Lower leg skin (tissue), 4 donors: ENCODE results near the gene TBC1D25. TPM values are rescaled to one million over a fixed set of nuclear protein-coding genes. Genes with fewer than 3 reads are reported as not detected.
A peak's percentile ranks its signal among the peaks of the same experiment; 100 is the strongest.

Experiments used
- DNase-seq, 2 donors: peaks; one replicate each; pipeline ENCODE4 v3.0.0-alpha.2; 2019; ENCODE audit warnings: low spot score in 2 of 2
- H3K4me3 ChIP-seq: fragments of 200-600 bp; sonication (generic); 2 replicates; pipeline ENCODE4 v1.5.1; 2017; ENCODE audit warnings: mild to moderate bottlenecking, low read depth; ENCODE audit not compliant: poor library complexity, severe bottlenecking
- POLR2A ChIP-seq, 2 donors: fragments of 450-650 bp; IDR thresholded peaks; one replicate each; pipeline ENCODE4 v1.6.1; 2016 to 2017; ENCODE audit warnings: antibody characterized with exemption in 2 of 2, mild to moderate bottlenecking in 1 of 2, moderate library complexity in 1 of 2
- WGBS, 2 donors: methylation state at CpG; one replicate each; pipeline ENCODE4 v1.1.5; 2018; 5-methylcytosine and 5-hydroxymethylcytosine counted together
- intact Hi-C: fragments of 100-400 bp; cut with DNase I; formaldehyde crosslinking; loops from one replicate; pipeline ENCODE4 v1.15.0; 2023; ENCODE audit warnings: low total_unique reads
- total RNA-seq, 4 donors: library from RNA; depleted of rRNA; stranded (reverse); fragments of >200 nt; gene quantifications; one replicate each; pipeline ENCODE4 v1.1.0, GENCODE V29; 2016
- TF ChIP-seq, protein P1 (sequence below), 3 donors: fragments of 450-650 bp; IDR thresholded peaks; one replicate each; pipeline ENCODE4 v1.5.1; 2016; ENCODE audit warnings: antibody characterized with exemption in 3 of 3, mild to moderate bottlenecking in 3 of 3, moderate library complexity in 2 of 3

TBC1D25 gene
- total RNA-seq, 4 donors from 2014 or later: 11.6 to 43.8 (median 16.2) TPM

DNA sequence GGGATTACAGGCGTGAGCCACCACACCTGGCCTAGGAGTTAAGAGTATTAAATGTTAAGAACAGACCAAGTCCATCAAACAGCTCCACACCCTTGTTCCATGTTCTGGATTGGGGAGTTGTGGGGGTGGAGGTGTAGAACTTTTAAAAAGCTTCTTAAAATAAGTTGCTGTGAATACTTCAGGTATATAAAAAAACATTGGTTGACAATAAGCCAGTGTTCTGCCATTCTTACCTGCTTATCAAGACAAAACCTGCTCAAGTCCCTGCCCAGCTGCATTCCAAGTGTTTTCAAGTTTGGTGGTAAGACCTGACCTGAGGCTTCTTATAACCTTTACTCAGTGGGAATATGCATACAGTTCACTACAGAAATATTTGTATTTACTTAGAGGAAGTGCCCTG is 41.1 kb downstream of the TBC1D25 start:
- no peak for DNase-seq
- 55 to 75% methylated on average over 1 of the region's 1 CpG for WGBS, 2 donors
- TF ChIP-seq, protein P1, sequence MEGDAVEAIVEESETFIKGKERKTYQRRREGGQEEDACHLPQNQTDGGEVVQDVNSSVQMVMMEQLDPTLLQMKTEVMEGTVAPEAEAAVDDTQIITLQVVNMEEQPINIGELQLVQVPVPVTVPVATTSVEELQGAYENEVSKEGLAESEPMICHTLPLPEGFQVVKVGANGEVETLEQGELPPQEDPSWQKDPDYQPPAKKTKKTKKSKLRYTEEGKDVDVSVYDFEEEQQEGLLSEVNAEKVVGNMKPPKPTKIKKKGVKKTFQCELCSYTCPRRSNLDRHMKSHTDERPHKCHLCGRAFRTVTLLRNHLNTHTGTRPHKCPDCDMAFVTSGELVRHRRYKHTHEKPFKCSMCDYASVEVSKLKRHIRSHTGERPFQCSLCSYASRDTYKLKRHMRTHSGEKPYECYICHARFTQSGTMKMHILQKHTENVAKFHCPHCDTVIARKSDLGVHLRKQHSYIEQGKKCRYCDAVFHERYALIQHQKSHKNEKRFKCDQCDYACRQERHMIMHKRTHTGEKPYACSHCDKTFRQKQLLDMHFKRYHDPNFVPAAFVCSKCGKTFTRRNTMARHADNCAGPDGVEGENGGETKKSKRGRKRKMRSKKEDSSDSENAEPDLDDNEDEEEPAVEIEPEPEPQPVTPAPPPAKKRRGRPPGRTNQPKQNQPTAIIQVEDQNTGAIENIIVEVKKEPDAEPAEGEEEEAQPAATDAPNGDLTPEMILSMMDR (IDR thresholded peaks at IDR 0.05): no peak
- no peak for TF ChIP-seq POLR2A (IDR thresholded peaks at IDR 0.05)

DNA sequence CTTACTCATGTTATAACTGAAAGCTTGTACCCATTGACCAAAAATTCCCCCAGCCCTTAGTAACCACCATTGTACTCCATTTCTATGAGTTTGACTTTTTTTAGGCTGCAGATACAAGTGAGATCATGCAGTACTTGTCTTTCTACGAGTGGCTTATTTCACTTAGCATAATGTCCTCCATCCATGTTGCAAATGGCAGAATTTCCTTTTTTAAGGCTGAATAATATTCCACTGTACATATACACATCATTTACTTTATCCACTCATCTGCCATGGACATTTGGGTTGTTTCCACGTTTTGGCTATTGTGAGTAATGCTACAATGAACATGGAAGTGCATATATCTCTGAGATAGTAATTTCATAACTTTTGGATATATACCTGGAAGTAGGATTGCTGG is 45.2 kb downstream of the TBC1D25 start:
- WGBS, 2 donors: 44 to 73% methylated on average over 2 of the region's 2 CpGs
- TF ChIP-seq POLR2A (IDR thresholded peaks at IDR 0.05): no peak
- TF ChIP-seq, protein P1 (IDR thresholded peaks at IDR 0.05): no peak
- no peak for DNase-seq
- H3K4me3 ChIP-seq: no peak overlapping the region
- intact Hi-C loops: no loop called here

More for the DNA sequence above, 41.1 kb downstream of the TBC1D25 start:
- intact Hi-C loops: no loop called here
- no peak overlapping the region for H3K4me3 ChIP-seq

DNA sequence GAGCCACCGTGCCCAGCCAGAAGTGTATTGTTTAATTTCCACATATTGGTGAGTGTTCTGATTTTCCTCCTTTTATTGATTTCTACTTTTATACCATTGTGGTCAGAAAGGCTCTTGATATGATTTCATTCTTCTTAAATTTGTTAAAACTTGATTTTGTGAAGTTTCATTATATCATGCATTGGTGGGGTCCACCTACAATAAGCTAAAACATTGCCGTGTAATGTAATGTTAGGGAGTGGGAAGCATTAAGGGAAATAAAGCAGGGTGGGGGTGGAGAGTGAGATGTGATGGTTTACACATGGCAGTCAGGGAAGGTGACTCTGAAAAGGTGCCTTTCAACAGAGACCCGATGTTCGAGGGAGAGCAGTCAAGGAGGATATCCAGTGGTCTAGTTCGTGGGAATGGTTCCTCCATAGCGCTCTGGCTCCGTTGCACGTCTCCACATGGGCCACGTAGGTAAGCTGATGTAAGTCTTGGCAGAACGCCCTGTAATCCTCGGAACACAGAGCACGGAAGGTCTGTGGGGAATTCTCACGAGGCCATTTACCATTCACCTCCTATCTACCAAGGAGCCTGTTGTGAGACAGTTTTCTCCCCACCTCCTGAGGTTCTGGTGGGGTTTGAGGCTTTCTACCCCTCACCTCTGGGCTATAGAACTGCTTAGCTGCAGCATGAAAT is 50.1 kb downstream of the TBC1D25 start:
- TF ChIP-seq, protein P1 (IDR thresholded peaks at IDR 0.05): no peak
- no peak for TF ChIP-seq POLR2A (IDR thresholded peaks at IDR 0.05)
- DNase-seq: no peak
- no peak overlapping the region for H3K4me3 ChIP-seq
- intact Hi-C loops: no loop called here
- 51 to 71% methylated on average over 13 of the region's 13 CpGs for WGBS, 2 donors

DNA sequence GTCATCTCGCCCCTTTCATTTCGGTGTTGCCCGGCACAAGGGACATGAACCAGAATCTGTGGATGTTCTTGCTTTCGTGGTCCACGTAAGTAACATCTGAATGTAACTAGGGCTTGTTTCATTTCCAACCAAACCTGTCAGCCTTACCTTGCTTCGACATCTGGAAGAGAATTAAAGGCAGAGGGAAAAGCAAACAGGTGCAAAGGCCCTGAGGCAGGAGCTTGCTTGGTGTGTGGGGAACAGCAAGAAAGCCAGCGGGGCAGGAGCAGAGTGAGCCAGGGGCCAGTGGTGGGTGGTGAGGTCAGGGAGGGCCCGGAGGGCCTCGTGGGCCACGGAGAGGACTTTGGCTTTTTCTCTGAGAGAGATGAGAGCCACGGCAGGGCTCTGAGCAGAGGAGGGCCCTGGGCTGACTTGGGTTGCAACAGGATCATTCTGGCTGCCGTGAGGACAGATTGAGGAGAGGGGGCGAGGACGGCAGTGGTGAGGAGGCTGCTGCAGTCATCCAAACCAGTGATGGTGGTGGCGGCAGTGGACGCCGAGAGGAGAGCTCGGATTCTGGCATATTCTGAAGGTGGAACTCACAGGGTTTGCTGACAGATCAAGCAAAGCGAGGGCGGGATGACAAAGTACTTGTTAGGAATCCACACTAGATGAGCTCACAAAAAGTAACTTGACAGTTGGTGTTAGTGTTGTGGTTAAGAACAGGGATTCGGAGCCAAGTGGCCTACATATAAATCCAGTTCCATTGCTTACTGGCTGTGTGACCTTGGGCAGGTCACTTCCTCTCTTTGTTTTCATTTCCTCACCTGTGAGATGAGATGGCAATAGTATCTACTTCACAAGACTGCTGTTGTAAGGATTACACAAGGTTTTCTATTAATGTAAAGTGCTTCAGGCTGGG is 50.9 kb downstream of the TBC1D25 start:
- H3K4me3 ChIP-seq: no peak overlapping the region
- no peak for DNase-seq
- 85% methylated on average over 21 of the region's 21 CpGs for whole genome bisulfite sequencing, 2 donors
- intact Hi-C loops: no loop called here
- TF ChIP-seq, protein P1 (IDR thresholded peaks at IDR 0.05): no peak
- TF ChIP-seq POLR2A (IDR thresholded peaks at IDR 0.05): no peak

DNA sequence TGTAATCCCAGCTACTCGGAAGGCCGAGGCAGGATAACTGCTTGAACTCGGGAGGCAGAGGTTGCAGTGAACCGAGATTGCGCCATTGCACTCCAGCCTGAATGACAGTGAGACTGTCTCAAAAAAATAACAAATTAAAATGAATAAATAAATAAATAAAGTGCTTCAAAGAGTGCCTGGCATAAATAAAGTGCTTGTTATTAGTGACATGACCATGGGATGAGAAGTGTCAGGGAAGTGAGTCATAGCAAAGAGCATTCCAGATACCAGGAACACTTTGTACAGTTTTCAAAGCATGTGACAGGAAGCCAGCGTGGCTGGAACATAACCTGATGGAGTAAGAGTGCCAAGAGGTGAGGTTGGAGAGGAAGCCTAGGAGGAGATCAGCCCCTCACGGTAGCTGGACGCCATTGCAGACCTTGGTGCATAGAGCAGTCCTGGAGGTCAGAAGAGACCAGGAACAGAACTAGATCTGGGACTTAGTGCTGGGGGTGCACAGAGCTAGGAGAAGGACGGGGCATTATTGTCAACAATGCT is 51.8 kb downstream of the TBC1D25 start:
- TF ChIP-seq, protein P1 (IDR thresholded peaks at IDR 0.05): no peak
- no peak for TF ChIP-seq POLR2A (IDR thresholded peaks at IDR 0.05)
- WGBS, 2 donors: 61 to 71% methylated on average over 9 of the region's 9 CpGs
- DNase-seq: peak in 1 of 2 donors; percentile 74
- H3K4me3 ChIP-seq: no peak overlapping the region
- intact Hi-C loops: no loop called here
